Measurements from ENCODE around the gene SORCS2.

DNA sequence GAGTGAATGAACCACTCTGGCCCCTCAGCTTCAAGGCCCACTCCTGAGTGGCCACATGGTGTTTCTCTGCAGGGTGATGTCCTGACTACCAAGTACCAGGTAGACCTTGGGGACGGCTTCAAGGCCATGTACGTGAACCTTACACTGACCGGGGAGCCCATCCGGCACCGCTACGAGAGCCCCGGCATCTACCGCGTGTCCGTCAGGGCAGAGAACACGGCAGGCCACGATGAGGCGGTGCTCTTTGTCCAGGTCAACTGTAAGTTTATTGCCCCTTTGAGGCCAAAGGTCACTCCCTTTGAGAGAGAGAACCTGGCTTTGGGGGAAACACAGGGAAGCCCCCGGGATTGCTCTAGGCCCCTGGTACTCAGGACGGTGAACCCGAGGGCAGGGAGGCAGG lies 531.3 kb downstream of the SORCS2 start:
- TF ChIP-seq, protein P1, sequence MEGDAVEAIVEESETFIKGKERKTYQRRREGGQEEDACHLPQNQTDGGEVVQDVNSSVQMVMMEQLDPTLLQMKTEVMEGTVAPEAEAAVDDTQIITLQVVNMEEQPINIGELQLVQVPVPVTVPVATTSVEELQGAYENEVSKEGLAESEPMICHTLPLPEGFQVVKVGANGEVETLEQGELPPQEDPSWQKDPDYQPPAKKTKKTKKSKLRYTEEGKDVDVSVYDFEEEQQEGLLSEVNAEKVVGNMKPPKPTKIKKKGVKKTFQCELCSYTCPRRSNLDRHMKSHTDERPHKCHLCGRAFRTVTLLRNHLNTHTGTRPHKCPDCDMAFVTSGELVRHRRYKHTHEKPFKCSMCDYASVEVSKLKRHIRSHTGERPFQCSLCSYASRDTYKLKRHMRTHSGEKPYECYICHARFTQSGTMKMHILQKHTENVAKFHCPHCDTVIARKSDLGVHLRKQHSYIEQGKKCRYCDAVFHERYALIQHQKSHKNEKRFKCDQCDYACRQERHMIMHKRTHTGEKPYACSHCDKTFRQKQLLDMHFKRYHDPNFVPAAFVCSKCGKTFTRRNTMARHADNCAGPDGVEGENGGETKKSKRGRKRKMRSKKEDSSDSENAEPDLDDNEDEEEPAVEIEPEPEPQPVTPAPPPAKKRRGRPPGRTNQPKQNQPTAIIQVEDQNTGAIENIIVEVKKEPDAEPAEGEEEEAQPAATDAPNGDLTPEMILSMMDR (IDR thresholded peaks at IDR 0.05), result no peak
- TF ChIP-seq POLR2AphosphoS5 (IDR thresholded peaks at IDR 0.05) (no peak), POLR2A (IDR thresholded peaks at IDR 0.05) (no peak)
